GM12878 (cell line): ENCODE results near the gene ANAPC2. TPM values are rescaled to one million over a fixed set of nuclear protein-coding genes. Genes with fewer than 3 reads are reported as not detected.

Source experiments
- ATAC-seq: fragments of 200-7000 bp; cut with Tn5 transposase; 3 replicates; pipeline ENCODE4 v1.9.1; 2020; ENCODE audit warnings: mild to moderate bottlenecking, moderate library complexity
- BruUV-seq: library from RNA; stranded (reverse); fragments of 400-500 nt; replicated peaks from 2 replicates; lab custom pipeline; 2021; lab: Mats Ljungman, UMichigan
- CTCF ChIA-PET: fragments of 300-600 bp; sonication (Branson Sonifier 250); formaldehyde crosslinking; extraction: SDS; loops from one replicate; lab custom pipeline; 2021; ENCODE audit warnings: inconsistent platforms; lab: Yijun Ruan, JAX
- POLR2A ChIA-PET: fragments of 350-600 bp; formaldehyde crosslinking; extraction: SDS; loops from one replicate; lab custom pipeline; 2021; ENCODE audit warnings: inconsistent platforms; lab: Charles Lee
- RAD21 ChIA-PET: fragments of 300-600 bp; sonication (Branson Sonifier 250); formaldehyde crosslinking; loops from one replicate; lab custom pipeline; 2023; ENCODE audit warnings: antibody characterized with exemption; ENCODE audit not compliant: unreplicated experiment; lab: Charles Lee
- SMC1A ChIA-PET: fragments of 300-600 bp; sonication (Branson Sonifier 250); formaldehyde crosslinking; loops from one replicate; lab custom pipeline; 2023; ENCODE audit not compliant: unreplicated experiment, uncharacterized antibody; lab: Charles Lee
- DNase-seq: peaks from one replicate; pipeline ENCODE4 v3.0.0-alpha.2; 2011; ENCODE audit warnings: low read depth, low spot score
- FAIRE-seq: peaks from 3 replicates; lab custom pipeline; 2011; peaks lifted over from hg19 to GRCh38; lab: Jason Lieb, UNC
- H2AFZ ChIP-seq: 2 replicates; pipeline ENCODE4 v1.6.0; 2011; ENCODE audit warnings: low read depth, low read length, control low read depth; ENCODE audit not compliant: control insufficient read depth
- H3K27ac ChIP-seq: 2 replicates; pipeline ENCODE4 v1.5.1; 2011; ENCODE audit warnings: control low read depth; ENCODE audit not compliant: control insufficient read depth, insufficient read depth
- H3K27me3 ChIP-seq, 2 experiments: replicated peaks in 1 of 2; 2 replicates each; pipeline versions ENCODE4 v1.6.0 to v1.6.1; 2011; ENCODE audit warnings: low read length in 1 of 2; ENCODE audit not compliant: control insufficient read depth in 2 of 2, insufficient read depth in 2 of 2
- H3K36me3 ChIP-seq, 2 experiments: 2 replicates each; pipeline ENCODE4 v1.5.1; 2011; ENCODE audit warnings: low read length in 1 of 2; ENCODE audit not compliant: control insufficient read depth in 2 of 2, insufficient read depth in 2 of 2
- H3K4me1 ChIP-seq: 2 replicates; pipeline ENCODE4 v1.6.1; 2011; ENCODE audit warnings: mild to moderate bottlenecking, low read length, moderate library complexity, mixed read lengths; ENCODE audit not compliant: control insufficient read depth, insufficient read depth
- H3K4me2 ChIP-seq: 2 replicates; pipeline ENCODE4 v1.6.0; 2011; ENCODE audit warnings: control low read depth; ENCODE audit not compliant: control insufficient read depth, insufficient read depth
- H3K4me3 ChIP-seq: fragments of 200-600 bp; sonication (generic); 2 replicates; pipeline ENCODE4 v1.5.1; 2016
- H3K79me2 ChIP-seq: 2 replicates; pipeline ENCODE4 v1.6.0; 2011; ENCODE audit warnings: low read length; ENCODE audit not compliant: control insufficient read depth, insufficient read depth
- H3K9ac ChIP-seq: 2 replicates; pipeline ENCODE4 v1.8.0; 2011; ENCODE audit warnings: low read length, control low read depth, mixed read lengths; ENCODE audit not compliant: control insufficient read depth, insufficient read depth
- H3K9me3 ChIP-seq: replicated peaks from 3 replicates; pipeline ENCODE4 v1.5.1; 2011; ENCODE audit warnings: mild to moderate bottlenecking, low read length; ENCODE audit not compliant: control insufficient read depth, insufficient read depth
- H4K20me1 ChIP-seq: 2 replicates; pipeline ENCODE4 v1.6.0; 2011; ENCODE audit not compliant: control insufficient read depth, insufficient read depth
- ASH2L ChIP-seq: fragments of 300-600, 200-600 bp; sonication (generic); IDR thresholded peaks from 2 replicates; pipeline ENCODE4 v1.6.1; 2017; ENCODE audit warnings: low read depth, mild to moderate bottlenecking, borderline replicate concordance
- BMI1 ChIP-seq: fragments of 450-650 bp; IDR thresholded peaks from 2 replicates; pipeline ENCODE4 v1.6.1; 2016; ENCODE audit warnings: mild to moderate bottlenecking, moderate library complexity, borderline replicate concordance
- GABPA ChIP-seq: IDR thresholded peaks from 2 replicates; pipeline ENCODE4 v1.6.1; 2014; ENCODE audit warnings: antibody characterized with exemption, low read depth, mild to moderate bottlenecking, inconsistent platforms
- MEF2B ChIP-seq: fragments of 450-650 bp; IDR thresholded peaks from 2 replicates; pipeline ENCODE4 v1.6.1; 2018; ENCODE audit warnings: mild to moderate bottlenecking, moderate library complexity; ENCODE audit not compliant: partially characterized antibody, poor library complexity, severe bottlenecking
- POLR2AphosphoS5 ChIP-seq: IDR thresholded peaks from 2 replicates; pipeline ENCODE4 v1.6.1; 2011; ENCODE audit warnings: mild to moderate bottlenecking, low read length, inconsistent platforms
- SIN3A ChIP-seq: IDR thresholded peaks from 2 replicates; pipeline ENCODE4 v1.6.1; 2012; ENCODE audit warnings: low read depth, low read length, improper control_type of control experiment
- TCF12 ChIP-seq: IDR thresholded peaks from 2 replicates; pipeline ENCODE4 v1.6.1; 2011; ENCODE audit warnings: low read depth, mild to moderate bottlenecking, low read length
- WGBS: methylation state at CpG from one replicate; pipeline ENCODE4 v1.1.6; 2016; ENCODE audit warnings: low lambda C conversion rate; ENCODE audit not compliant: insufficient replicate concordance, insufficient coverage; ENCODE audit errors: missing lambda C conversion rate; 5-methylcytosine and 5-hydroxymethylcytosine counted together
- in situ Hi-C: fragments of 300-500 bp; cut with MboI; formaldehyde crosslinking; loops from 9 replicates; pipeline ENCODE4 v1.14.3; 2018; ENCODE audit warnings: mixed read lengths
- intact Hi-C: fragments of 100-400 bp; cut with micrococcal nuclease; formaldehyde crosslinking; loops from one replicate; pipeline ENCODE4 v1.14.2; 2022; ENCODE audit not compliant: unreplicated experiment
- polyA plus RNA-seq, 11 experiments: library from polyadenylated mRNA; depleted of rRNA in 4 of 11; unstranded in 6 of 11; stranded (reverse) in 5 of 11; fragments of >200 nt; fragmentation: Nextera tagmentation in 4 of 11; fragmentation: Illumina TruSeq in 1 of 11; extraction: Ambion mirVana in 4 of 11; extraction: Trizol in 1 of 11; gene quantifications; 1 replicate in 1 of 11; 2 replicates in 10 of 11; pipeline versions ENCODE4 v1.2.1 to v1.2.3, GENCODE V29; 2011 to 2016; ENCODE audit warnings: inconsistent platforms in 2 of 11, missing spikeins in 2 of 11, low read depth in 1 of 11
- total RNA-seq, 4 experiments: library from RNA; depleted of rRNA in 3 of 4; stranded (reverse); fragments of >200 nt in 3 of 4; fragmentation: Illumina TruSeq in 1 of 4; extraction: Trizol in 1 of 4; gene quantifications; 2 replicates each; pipeline versions ENCODE4 v1.2.1 to v1.2.3, GENCODE V29; 2013 to 2021
- TF ChIP-seq, protein P1 (sequence below): fragments of 450-650 bp; IDR thresholded peaks from 2 replicates; pipeline ENCODE4 v1.6.1; 2017; ENCODE audit warnings: mild to moderate bottlenecking, low read depth, inconsistent platforms; ENCODE audit not compliant: poor library complexity, severe bottlenecking

The ANAPC2 gene
- total and polyA plus RNA-seq, 10 of the 15 experiments (the other 5 are each of a cell fraction or from before 2014, with no cell fraction given) = 0.03 to 65.2 (median 20.5) TPM

DNA sequence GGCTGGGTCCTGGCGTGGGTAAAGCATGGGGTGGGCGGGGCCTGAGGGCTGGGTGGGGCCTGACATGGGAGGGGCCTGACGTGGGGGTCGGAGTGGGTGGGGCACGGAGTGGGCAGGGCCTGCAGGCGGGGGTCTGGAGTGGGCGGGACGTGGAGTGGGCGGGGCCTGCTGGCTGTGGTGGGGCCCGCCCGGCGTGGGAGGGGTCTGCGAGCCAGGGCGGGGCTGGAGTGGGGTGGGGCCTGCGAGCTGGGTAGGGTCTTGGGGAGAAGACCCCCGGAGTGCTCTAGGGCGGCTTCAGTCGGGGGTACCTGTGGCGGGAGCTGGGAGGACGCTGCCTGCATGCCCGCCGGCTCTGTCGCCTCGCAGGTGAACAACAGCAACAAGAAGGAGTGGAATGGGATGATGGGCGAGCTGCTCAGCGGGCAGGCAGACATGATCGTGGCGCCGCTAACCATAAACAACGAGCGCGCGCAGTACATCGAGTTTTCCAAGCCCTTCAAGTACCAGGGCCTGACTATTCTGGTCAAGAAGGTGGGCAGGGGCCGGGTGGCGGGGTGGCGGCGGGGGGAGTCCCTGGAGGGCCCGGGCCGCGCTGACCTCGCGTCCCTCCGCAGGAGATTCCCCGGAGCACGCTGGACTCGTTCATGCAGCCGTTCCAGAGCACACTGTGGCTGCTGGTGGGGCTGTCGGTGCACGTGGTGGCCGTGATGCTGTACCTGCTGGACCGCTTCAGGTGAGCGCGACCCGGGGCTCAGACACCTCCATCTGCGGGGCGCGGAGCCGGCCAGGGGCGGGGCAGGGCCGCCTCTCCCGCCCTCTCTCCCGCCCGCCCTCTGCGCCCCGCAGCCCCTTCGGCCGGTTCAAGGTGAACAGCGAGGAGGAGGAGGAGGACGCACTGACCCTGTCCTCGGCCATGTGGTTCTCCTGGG, 26.5 kb downstream of the ANAPC2 start:
- in situ Hi-C loops = no loop called here
- no peaks in the 10 kb centered on the region; the same call in 2 of the 3 replicates for H3K9me3 ChIP-seq
- ChIA-PET RAD21 (no interaction called here), POLR2A (interaction anchor here (1.8 kb wide), 1 partner anchor 11 kb away, joined by 5 read pairs; no protein-coding TSS in a partner anchor), CTCF (no interaction called here), SMC1A (no interaction called here)
- BruUV-seq = no TSS peak
- intact Hi-C loops = no loop called here
- 73% methylated on average over 19 of the region's 71 CpGs for WGBS
- no peaks in the 10 kb centered on the region; a peak in 1 of 4 replicates for H3K27me3 ChIP-seq
- no peak overlapping the region for H3K4me2 ChIP-seq
- H3K27ac ChIP-seq = no peak overlapping the region
- FAIRE-seq (no peak), DNase-seq (no peak), ATAC-seq (no peak)
- H3K79me2 ChIP-seq = no peaks in the 10 kb centered on the region
- H3K4me3 ChIP-seq = no peak overlapping the region
- no peaks in the 10 kb centered on the region for H3K36me3 ChIP-seq
- H3K9ac ChIP-seq = no peak overlapping the region
- no peak for TF ChIP-seq SIN3A
- no peak overlapping the region for H2AFZ ChIP-seq
- no peaks in the 10 kb centered on the region for H4K20me1 ChIP-seq
- H3K4me1 ChIP-seq = peaks cover 28% of the 10 kb centered on the region

- in situ Hi-C loops = no loop called here
- Histone ChIP-seq H2AFZ (no peak overlapping the region), H3K27ac (no peak overlapping the region), H4K20me1 (no peaks in the 10 kb centered on the region), H3K27me3 (no peaks in the 10 kb centered on the region), H3K9ac (no peak overlapping the region), H3K4me2 (no peak overlapping the region), H3K4me3 (no peak overlapping the region), H3K9me3 (no peaks in the 10 kb centered on the region; the same call in 2 of the 3 replicates), H3K79me2 (no peaks in the 10 kb centered on the region), H3K4me1 (peaks cover 28% of the 10 kb centered on the region), H3K36me3 (no peaks in the 10 kb centered on the region)
- TF ChIP-seq ASH2L (no peak), BMI1 (no peak), GABPA (no peak), POLR2AphosphoS5 (no peak), TCF12 (no peak), MEF2B (no peak)
- TF ChIP-seq, protein P1, sequence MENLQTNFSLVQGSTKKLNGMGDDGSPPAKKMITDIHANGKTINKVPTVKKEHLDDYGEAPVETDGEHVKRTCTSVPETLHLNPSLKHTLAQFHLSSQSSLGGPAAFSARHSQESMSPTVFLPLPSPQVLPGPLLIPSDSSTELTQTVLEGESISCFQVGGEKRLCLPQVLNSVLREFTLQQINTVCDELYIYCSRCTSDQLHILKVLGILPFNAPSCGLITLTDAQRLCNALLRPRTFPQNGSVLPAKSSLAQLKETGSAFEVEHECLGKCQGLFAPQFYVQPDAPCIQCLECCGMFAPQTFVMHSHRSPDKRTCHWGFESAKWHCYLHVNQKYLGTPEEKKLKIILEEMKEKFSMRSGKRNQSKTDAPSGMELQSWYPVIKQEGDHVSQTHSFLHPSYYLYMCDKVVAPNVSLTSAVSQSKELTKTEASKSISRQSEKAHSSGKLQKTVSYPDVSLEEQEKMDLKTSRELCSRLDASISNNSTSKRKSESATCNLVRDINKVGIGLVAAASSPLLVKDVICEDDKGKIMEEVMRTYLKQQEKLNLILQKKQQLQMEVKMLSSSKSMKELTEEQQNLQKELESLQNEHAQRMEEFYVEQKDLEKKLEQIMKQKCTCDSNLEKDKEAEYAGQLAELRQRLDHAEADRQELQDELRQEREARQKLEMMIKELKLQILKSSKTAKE = no peak
- FAIRE-seq (no peak), ATAC-seq (no peak), DNase-seq (no peak)
- 67% methylated on average over 37 of the region's 56 CpGs for WGBS
- CTCF ChIA-PET = no interaction called here
- intact Hi-C loops = no loop called here
- POLR2A ChIA-PET = interaction anchor here (1.1 to 1.8 kb wide), 2 partner anchors 10 to 11 kb away, joined by 5 to 10 read pairs; no protein-coding TSS in a partner anchor
- RAD21 ChIA-PET = no interaction called here
- SMC1A ChIA-PET = no interaction called here
- no TSS peak for BruUV-seq
Measured at GRCh38 chr9:137160716-137161557, 27.4 kb downstream of the ANAPC2 start.
